Mesenchymal stem cell (in vitro differentiated cells and primary cell): ENCODE data around the gene OLA1.

ENCODE experiments used
- DNase-seq: peaks from one replicate; pipeline ENCODE4 v3.0.0-alpha.2; 2013
- H2AFZ ChIP-seq: one replicate; pipeline ENCODE4 v1.6.1; 2013; ENCODE audit warnings: low read depth, mild to moderate bottlenecking, control low read depth, inconsistent platforms, low read length, moderate library complexity
- H2AK5ac ChIP-seq: 2 replicates; pipeline ENCODE4 v1.6.1; 2013; ENCODE audit warnings: low read length, moderate library complexity, mild to moderate bottlenecking, inconsistent platforms; ENCODE audit not compliant: severe bottlenecking
- H2BK120ac ChIP-seq: one replicate; pipeline ENCODE4 v1.6.1; 2013; ENCODE audit warnings: low read depth, mild to moderate bottlenecking, inconsistent platforms, low read length, moderate library complexity
- H2BK12ac ChIP-seq, 2 experiments: one replicate each; pipeline ENCODE4 v1.6.1; 2013; ENCODE audit warnings: inconsistent platforms in 2 of 2, low read length in 2 of 2, mild to moderate bottlenecking in 2 of 2, moderate library complexity in 2 of 2, control low read depth in 1 of 2
- H2BK15ac ChIP-seq: one replicate; pipeline ENCODE4 v1.6.1; 2013; ENCODE audit warnings: mild to moderate bottlenecking, low read depth, inconsistent platforms; ENCODE audit not compliant: poor library complexity, severe bottlenecking
- H2BK5ac ChIP-seq: 2 replicates; pipeline ENCODE4 v1.6.1; 2013; ENCODE audit warnings: low read depth, mild to moderate bottlenecking, low read length, control low read depth, inconsistent platforms; ENCODE audit not compliant: poor library complexity, severe bottlenecking
- H3K14ac ChIP-seq, 2 experiments: one replicate each; pipeline ENCODE4 v1.6.1; 2013; ENCODE audit warnings: inconsistent platforms in 2 of 2, low read length in 2 of 2, control low read depth in 1 of 2, mild to moderate bottlenecking in 1 of 2, moderate library complexity in 1 of 2
- H3K18ac ChIP-seq, 2 experiments: one replicate each; pipeline ENCODE4 v1.6.1; 2013; ENCODE audit warnings: inconsistent platforms in 2 of 2, low read length in 2 of 2, control low read depth in 1 of 2, low read depth in 1 of 2, mild to moderate bottlenecking in 1 of 2
- H3K23ac ChIP-seq, 2 experiments: one replicate each; pipeline ENCODE4 v1.6.1; 2013; ENCODE audit warnings: inconsistent platforms in 2 of 2, low read length in 2 of 2, mild to moderate bottlenecking in 2 of 2, moderate library complexity in 2 of 2, control low read depth in 1 of 2
- H3K27ac ChIP-seq: 2 replicates; pipeline ENCODE4 v1.5.1; 2013; ENCODE audit warnings: mild to moderate bottlenecking, moderate library complexity, low read length, control low read depth, inconsistent platforms; ENCODE audit not compliant: poor library complexity, severe bottlenecking
- H3K27me3 ChIP-seq, 2 experiments: 2 replicates each; pipeline versions ENCODE4 v1.6.1 to v1.7.0; 2013; ENCODE audit warnings: low read length in 2 of 2, mild to moderate bottlenecking in 2 of 2, moderate library complexity in 2 of 2, control low read depth in 1 of 2, inconsistent platforms in 1 of 2; ENCODE audit not compliant: control insufficient read depth in 1 of 2, insufficient read depth in 1 of 2
- H3K36me3 ChIP-seq, 2 experiments: 2 replicates each; pipeline versions ENCODE4 v1.6.1 to v1.7.0; 2013; ENCODE audit warnings: low read length in 2 of 2, control low read depth in 1 of 2, inconsistent platforms in 1 of 2, low read depth in 1 of 2, mild to moderate bottlenecking in 1 of 2; ENCODE audit not compliant: insufficient read depth in 2 of 2, control insufficient read depth in 1 of 2
- H3K4ac ChIP-seq, 2 experiments: one replicate each; pipeline ENCODE4 v1.6.1; 2013; ENCODE audit warnings: inconsistent platforms in 2 of 2, low read length in 2 of 2, mild to moderate bottlenecking in 2 of 2, moderate library complexity in 2 of 2, control low read depth in 1 of 2, low read depth in 1 of 2
- H3K4me1 ChIP-seq: 2 replicates; pipeline ENCODE4 v1.6.1; 2013; ENCODE audit warnings: low read depth, low read length, control low read depth; ENCODE audit not compliant: control insufficient read depth, insufficient read depth
- H3K4me2 ChIP-seq: 2 replicates; pipeline ENCODE4 v1.6.1; 2013; ENCODE audit warnings: low read length, mild to moderate bottlenecking, inconsistent platforms; ENCODE audit not compliant: poor library complexity, severe bottlenecking
- H3K4me3 ChIP-seq, 2 experiments: 2 replicates each; pipeline versions ENCODE4 v1.5.1 to v1.7.0; 2013; ENCODE audit warnings: low read length in 2 of 2, mild to moderate bottlenecking in 2 of 2, control low read depth in 1 of 2, low read depth in 1 of 2; ENCODE audit not compliant: insufficient read depth in 1 of 2
- H3K79me1 ChIP-seq: replicated peaks from 2 replicates; pipeline ENCODE4 v1.6.1; 2013; ENCODE audit warnings: mild to moderate bottlenecking, control low read depth, low read length, inconsistent platforms; ENCODE audit not compliant: poor library complexity, severe bottlenecking
- H3K9ac ChIP-seq: 2 replicates; pipeline ENCODE4 v1.7.0; 2013; ENCODE audit warnings: mild to moderate bottlenecking, low read length, moderate library complexity
- H3K9me3 ChIP-seq: 2 replicates; pipeline ENCODE4 v1.7.0; 2013; ENCODE audit warnings: mild to moderate bottlenecking, low read length; ENCODE audit not compliant: control insufficient read depth
- H4K8ac ChIP-seq: one replicate; pipeline ENCODE4 v1.6.1; 2013; ENCODE audit warnings: inconsistent platforms, mild to moderate bottlenecking, low read length, moderate library complexity
- H4K91ac ChIP-seq: one replicate; pipeline ENCODE4 v1.6.1; 2013; ENCODE audit warnings: mild to moderate bottlenecking, low read length, inconsistent platforms
- WGBS: methylation state at CpG from one replicate; pipeline ENCODE4 v1.1.7; 2013; ENCODE audit warnings: mixed read lengths; 5-methylcytosine and 5-hydroxymethylcytosine counted together

OLA1 gene

DNA sequence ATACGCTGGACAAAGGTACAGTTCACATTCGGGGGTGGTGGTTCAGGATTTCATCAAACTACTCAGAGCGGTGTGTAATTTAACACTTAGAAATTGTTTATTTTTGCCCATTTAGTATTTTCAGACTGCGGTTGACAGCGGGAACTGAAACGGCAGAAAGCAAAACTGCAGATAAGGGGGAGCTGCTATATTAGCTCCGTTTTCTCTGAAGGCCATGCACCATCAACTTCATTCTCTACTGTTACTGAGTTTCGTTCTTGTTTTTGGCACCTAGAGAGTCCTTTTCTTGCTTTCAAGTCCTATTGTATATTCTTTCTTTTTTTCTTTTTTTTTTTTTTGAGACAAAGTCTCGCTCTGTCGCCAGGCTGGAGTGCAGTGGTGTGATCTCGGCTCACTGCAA lies 161.6 kb downstream of the OLA1 start:
- H3K14ac ChIP-seq = no peak overlapping the region
- no peak overlapping the region for H2AK5ac ChIP-seq
- H3K4me2 ChIP-seq = no peak overlapping the region
- no peak overlapping the region for H3K4ac ChIP-seq
- H2AFZ ChIP-seq = no peak overlapping the region
- no peak overlapping the region for H4K91ac ChIP-seq
- H2BK15ac ChIP-seq = no peak overlapping the region
- H2BK5ac ChIP-seq = no peak overlapping the region
- no peak overlapping the region for H3K18ac ChIP-seq
- no peaks in the 10 kb centered on the region for H3K9me3 ChIP-seq
- peaks cover 0 to 3% of the 10 kb centered on the region in 2 experiments for H3K36me3 ChIP-seq
- DNase-seq = no peak
- H3K4me1 ChIP-seq = peaks cover 1% of the 10 kb centered on the region
- H3K9ac ChIP-seq = no peak overlapping the region
- WGBS = over 99% methylated on average over 7 of the region's 11 CpGs
- H3K4me3 ChIP-seq = no peak overlapping the region
- no peak overlapping the region for H4K8ac ChIP-seq
- H3K27me3 ChIP-seq = no peaks in the 10 kb centered on the region
- no peak overlapping the region for H2BK120ac ChIP-seq
- H2BK12ac ChIP-seq = no peak overlapping the region
- no peaks in the 10 kb centered on the region for H3K79me1 ChIP-seq
- no peak overlapping the region for H3K27ac ChIP-seq
- H3K23ac ChIP-seq = no peak overlapping the region

- Histone ChIP-seq H2BK12ac (no peak overlapping the region), H2AK5ac (no peak overlapping the region), H3K18ac (no peak overlapping the region), H3K4me2 (no peak overlapping the region), H3K36me3 (peaks cover 0 to 4% of the 10 kb centered on the region in 2 experiments), H2BK120ac (no peak overlapping the region), H3K4me1 (peaks cover 1% of the 10 kb centered on the region), H3K27me3 (no peaks in the 10 kb centered on the region), H3K14ac (no peak overlapping the region), H3K23ac (no peak overlapping the region), H3K9me3 (no peaks in the 10 kb centered on the region), H3K4me3 (no peak overlapping the region), H3K4ac (no peak overlapping the region), H2BK5ac (no peak overlapping the region), H2BK15ac (no peak overlapping the region), H4K91ac (no peak overlapping the region), H3K27ac (no peak overlapping the region), H4K8ac (no peak overlapping the region), H2AFZ (no peak overlapping the region), H3K9ac (no peak overlapping the region), H3K79me1 (no peaks in the 10 kb centered on the region)
- DNase-seq = no peak
- WGBS = 100% methylated on average over 1 of the region's 1 CpG
Observed at GRCh38 chr2:174085781-174086180, 162.6 kb downstream of the OLA1 start.

DNA sequence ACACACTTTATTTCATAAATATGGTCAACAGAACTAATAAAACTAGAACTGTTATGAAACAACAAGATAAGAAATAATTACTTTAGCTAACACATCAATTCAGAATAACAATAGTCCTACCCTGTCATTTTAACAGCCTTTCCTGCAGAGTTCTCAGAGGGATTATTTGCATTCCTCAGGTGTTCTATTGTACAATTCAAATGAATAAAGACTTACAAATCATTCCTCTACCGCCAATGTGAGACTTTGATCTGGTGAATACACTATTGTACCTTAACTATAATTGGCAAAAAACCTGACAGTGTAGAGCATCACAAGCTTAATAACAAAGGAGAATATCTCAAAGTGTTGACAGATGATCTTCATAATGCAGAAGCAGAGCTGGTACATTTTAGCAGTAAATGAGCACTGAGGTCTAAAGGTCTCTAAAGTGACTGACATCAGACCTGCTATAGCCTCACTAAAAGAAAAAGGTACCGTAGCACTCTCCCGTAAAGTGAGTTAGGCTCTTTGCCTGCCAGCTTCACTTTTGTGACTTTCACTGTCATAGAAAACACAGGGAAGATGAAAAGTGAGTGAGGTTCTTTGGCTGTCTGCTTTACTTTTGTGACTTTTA lies 164.4 kb downstream of the OLA1 start:
- no peaks in the 10 kb centered on the region for H3K27me3 ChIP-seq
- no peak overlapping the region for H3K4me2 ChIP-seq
- no peak overlapping the region for H3K27ac ChIP-seq
- H4K8ac ChIP-seq = no peak overlapping the region
- peaks cover 1% of the 10 kb centered on the region for H3K4me1 ChIP-seq
- H2BK15ac ChIP-seq = no peak overlapping the region
- H2BK120ac ChIP-seq = no peak overlapping the region
- no peak overlapping the region for H3K23ac ChIP-seq
- peaks cover 0 to 7% of the 10 kb centered on the region in 2 experiments for H3K36me3 ChIP-seq
- H3K9ac ChIP-seq = no peak overlapping the region
- no peak overlapping the region for H2AFZ ChIP-seq
- H2BK12ac ChIP-seq = no peak overlapping the region
- H3K9me3 ChIP-seq = no peaks in the 10 kb centered on the region
- H4K91ac ChIP-seq = no peak overlapping the region
- WGBS = 84% methylated on average over 3 of the region's 3 CpGs
- H3K14ac ChIP-seq = no peak overlapping the region
- no peak overlapping the region for H3K4ac ChIP-seq
- no peak overlapping the region for H2BK5ac ChIP-seq
- no peak for DNase-seq
- H3K18ac ChIP-seq = no peak overlapping the region
- no peaks in the 10 kb centered on the region for H3K79me1 ChIP-seq
- H2AK5ac ChIP-seq = no peak overlapping the region
- H3K4me3 ChIP-seq = no peak overlapping the region

GRCh38 chr2:174080672-174081121 lies 167.6 kb downstream of the OLA1 start:
- Histone ChIP-seq H3K27ac (no peak overlapping the region), H2BK120ac (no peak overlapping the region), H3K23ac (no peak overlapping the region), H3K36me3 (peaks cover 0 to 12% of the 10 kb centered on the region in 2 experiments), H3K4me1 (peaks cover 1% of the 10 kb centered on the region), H2BK15ac (no peak overlapping the region), H3K4me3 (no peak overlapping the region), H2AFZ (no peak overlapping the region), H3K9me3 (no peaks in the 10 kb centered on the region), H3K14ac (no peak overlapping the region), H2AK5ac (no peak overlapping the region), H4K8ac (no peak overlapping the region), H3K4ac (no peak overlapping the region), H3K79me1 (no peaks in the 10 kb centered on the region), H3K27me3 (no peaks in the 10 kb centered on the region), H2BK12ac (no peak overlapping the region), H3K9ac (no peak overlapping the region), H3K18ac (no peak overlapping the region), H3K4me2 (no peak overlapping the region), H2BK5ac (no peak overlapping the region), H4K91ac (no peak overlapping the region)
- no peak for DNase-seq
- 93% methylated on average over 3 of the region's 6 CpGs for WGBS
